H9 (cell line): ENCODE results near the gene C20orf204. TPM values are rescaled to one million over a fixed set of nuclear protein-coding genes. Genes with fewer than 3 reads are reported as not detected.

Experiments used
- DNase-seq: peaks from one replicate; pipeline ENCODE4 v3.0.0-alpha.2; 2017
- H2AFZ ChIP-seq: one replicate; pipeline ENCODE4 v1.6.1; 2013; ENCODE audit warnings: mild to moderate bottlenecking, low read length, control low read depth, moderate library complexity
- H2AK5ac ChIP-seq: 2 replicates; pipeline ENCODE4 v1.6.1; 2013; ENCODE audit warnings: low read length, control low read depth, mixed read lengths; ENCODE audit not compliant: insufficient read length
- H2BK120ac ChIP-seq: one replicate; pipeline ENCODE4 v1.6.1; 2013; ENCODE audit warnings: low read depth, mild to moderate bottlenecking, low read length, control low read depth, inconsistent platforms; ENCODE audit not compliant: poor library complexity, severe bottlenecking
- H2BK12ac ChIP-seq: 2 replicates; pipeline ENCODE4 v1.6.1; 2013; ENCODE audit warnings: low read length, control low read depth, mixed read lengths, low read depth; ENCODE audit not compliant: insufficient read length
- H2BK15ac ChIP-seq: 2 replicates; pipeline ENCODE4 v1.6.1; 2013; ENCODE audit warnings: low read depth, low read length, control low read depth
- H2BK20ac ChIP-seq: one replicate; pipeline ENCODE4 v1.6.1; 2013; ENCODE audit warnings: low read depth, mild to moderate bottlenecking, low read length, control low read depth, inconsistent platforms; ENCODE audit not compliant: poor library complexity, severe bottlenecking
- H2BK5ac ChIP-seq: 2 replicates; pipeline ENCODE4 v1.6.1; 2013; ENCODE audit warnings: low read length, control low read depth, mixed read lengths; ENCODE audit not compliant: insufficient read length
- H3K14ac ChIP-seq: 2 replicates; pipeline ENCODE4 v1.6.1; 2013; ENCODE audit warnings: low read length, control low read depth; ENCODE audit not compliant: insufficient read depth
- H3K18ac ChIP-seq: 2 replicates; pipeline ENCODE4 v1.6.1; 2013; ENCODE audit warnings: low read depth, mild to moderate bottlenecking, mixed read lengths, low read length, control low read depth; ENCODE audit not compliant: insufficient read length
- H3K23ac ChIP-seq: 2 replicates; pipeline ENCODE4 v1.6.1; 2013; ENCODE audit warnings: low read length, control low read depth, mixed read lengths, low read depth; ENCODE audit not compliant: insufficient read length
- H3K23me2 ChIP-seq: 2 replicates; pipeline ENCODE4 v1.6.1; 2013; ENCODE audit warnings: low read depth, mild to moderate bottlenecking, mixed read lengths, low read length, control low read depth; ENCODE audit not compliant: insufficient read length, poor library complexity, severe bottlenecking
- H3K27ac ChIP-seq: 2 replicates; pipeline ENCODE4 v1.5.1; 2013; ENCODE audit warnings: low read length, control low read depth, mixed read lengths, low read depth; ENCODE audit not compliant: insufficient read length
- H3K27me3 ChIP-seq: 2 replicates; pipeline ENCODE4 v1.6.1; 2013; ENCODE audit warnings: low read length, control low read depth, inconsistent platforms; ENCODE audit not compliant: insufficient read depth
- H3K4ac ChIP-seq: 2 replicates; pipeline ENCODE4 v1.6.1; 2013; ENCODE audit warnings: low read depth, mild to moderate bottlenecking, control low read depth, inconsistent platforms, low read length, moderate library complexity
- H3K4me1 ChIP-seq: 2 replicates; pipeline ENCODE4 v1.6.1; 2013; ENCODE audit warnings: low read length, control low read depth, inconsistent platforms; ENCODE audit not compliant: insufficient read depth
- H3K4me2 ChIP-seq: 2 replicates; pipeline ENCODE4 v1.6.1; 2013; ENCODE audit warnings: low read length, control low read depth, mixed read lengths; ENCODE audit not compliant: insufficient read length, insufficient read depth
- H3K56ac ChIP-seq: 2 replicates; pipeline ENCODE4 v1.6.1; 2013; ENCODE audit warnings: low read depth, mild to moderate bottlenecking, mixed read lengths, low read length, control low read depth; ENCODE audit not compliant: insufficient read length
- H3K79me1 ChIP-seq: 2 replicates; pipeline ENCODE4 v1.6.1; 2013; ENCODE audit warnings: low read depth, mild to moderate bottlenecking, moderate library complexity, low read length, control low read depth, inconsistent platforms; ENCODE audit not compliant: insufficient read depth, poor library complexity, severe bottlenecking
- H3K79me2 ChIP-seq: 2 replicates; pipeline ENCODE4 v1.6.1; 2013; ENCODE audit warnings: low read length, control low read depth, inconsistent platforms; ENCODE audit not compliant: insufficient read depth
- H3K9ac ChIP-seq: 2 replicates; pipeline ENCODE4 v1.6.1; 2013; ENCODE audit warnings: low read length, control low read depth, mixed read lengths; ENCODE audit not compliant: insufficient read length; ENCODE audit errors: extremely low read depth
- H3K9me3 ChIP-seq: one replicate; pipeline ENCODE4 v1.6.1; 2013; ENCODE audit warnings: low read depth, low read length, inconsistent platforms; ENCODE audit not compliant: control insufficient read depth
- H3T11ph ChIP-seq: one replicate; pipeline ENCODE4 v1.6.1; 2013; ENCODE audit warnings: mild to moderate bottlenecking, low read length, control low read depth, inconsistent platforms
- H4K20me1 ChIP-seq: one replicate; pipeline ENCODE4 v1.6.1; 2013; ENCODE audit not compliant: control insufficient read depth, insufficient read length, insufficient read depth
- H4K5ac ChIP-seq: 2 replicates; pipeline ENCODE4 v1.6.1; 2013; ENCODE audit warnings: low read depth, mild to moderate bottlenecking, mixed read lengths, low read length, control low read depth; ENCODE audit not compliant: insufficient read length
- H4K8ac ChIP-seq: replicated peaks from 2 replicates; pipeline ENCODE4 v1.6.1; 2013; ENCODE audit warnings: low read length, control low read depth, mixed read lengths, low read depth; ENCODE audit not compliant: insufficient read length
- H4K91ac ChIP-seq: 2 replicates; pipeline ENCODE4 v1.6.1; 2013; ENCODE audit warnings: low read depth, mild to moderate bottlenecking, moderate library complexity, mixed read lengths, low read length, control low read depth; ENCODE audit not compliant: insufficient read length
- H3K27ac Mint-ChIP-seq, 3 experiments: 2 replicates in 2 of 3; 3 replicates in 1 of 3; pipeline ENCODE4 v1.8.0; 2020 to 2021; ENCODE audit warnings: mixed read lengths in 3 of 3, mild to moderate bottlenecking in 1 of 3, moderate library complexity in 1 of 3
- H3K27me3 Mint-ChIP-seq: 2 replicates; pipeline ENCODE4 v1.8.0; 2021; ENCODE audit warnings: low read depth, mild to moderate bottlenecking, moderate library complexity, mixed read lengths
- H3K36me3 Mint-ChIP-seq, 3 experiments: 2 replicates in 2 of 3; 3 replicates in 1 of 3; pipeline ENCODE4 v1.8.0; 2020 to 2021; ENCODE audit warnings: low read depth in 3 of 3, mixed read lengths in 3 of 3; ENCODE audit not compliant: insufficient read depth in 1 of 3
- H3K4me1 Mint-ChIP-seq, 2 experiments: 2 replicates each; pipeline ENCODE4 v1.8.0; 2020; ENCODE audit warnings: mixed read lengths in 2 of 2
- H3K4me3 Mint-ChIP-seq, 2 experiments: 2 replicates in 1 of 2; 3 replicates in 1 of 2; pipeline ENCODE4 v1.8.0; 2020 to 2021; ENCODE audit warnings: mild to moderate bottlenecking in 2 of 2, mixed read lengths in 2 of 2, moderate library complexity in 1 of 2
- H3K9me3 Mint-ChIP-seq, 2 experiments: 2 replicates in 1 of 2; 3 replicates in 1 of 2; pipeline ENCODE4 v1.8.0; 2020; ENCODE audit warnings: mild to moderate bottlenecking in 2 of 2, mixed read lengths in 2 of 2, moderate library complexity in 1 of 2
- CTCF ChIP-seq: fragments of 200-600 bp; sonication (generic); conservative IDR thresholded peaks from 3 replicates; pipeline ENCODE4 v1.8.0; 2021; ENCODE audit warnings: antibody characterized with exemption, mild to moderate bottlenecking
- WGBS: extraction: QIAGEN DNeasy Blood & Tissue Kit; methylation state at CpG from one replicate; pipeline ENCODE4 v1.1.7; 2013; ENCODE audit warnings: missing lambda C conversion rate, low lambda C conversion rate, mixed read lengths; ENCODE audit not compliant: insufficient read length; ENCODE audit errors: extremely low coverage; 5-methylcytosine and 5-hydroxymethylcytosine counted together
- total RNA-seq: library from RNA; stranded (reverse); gene quantifications from 2 replicates; pipeline ENCODE4 v1.2.1, GENCODE V29; 2021

The C20orf204 gene
- total RNA-seq, 1 experiment from 2014 or later: 2.2 TPM

DNA sequence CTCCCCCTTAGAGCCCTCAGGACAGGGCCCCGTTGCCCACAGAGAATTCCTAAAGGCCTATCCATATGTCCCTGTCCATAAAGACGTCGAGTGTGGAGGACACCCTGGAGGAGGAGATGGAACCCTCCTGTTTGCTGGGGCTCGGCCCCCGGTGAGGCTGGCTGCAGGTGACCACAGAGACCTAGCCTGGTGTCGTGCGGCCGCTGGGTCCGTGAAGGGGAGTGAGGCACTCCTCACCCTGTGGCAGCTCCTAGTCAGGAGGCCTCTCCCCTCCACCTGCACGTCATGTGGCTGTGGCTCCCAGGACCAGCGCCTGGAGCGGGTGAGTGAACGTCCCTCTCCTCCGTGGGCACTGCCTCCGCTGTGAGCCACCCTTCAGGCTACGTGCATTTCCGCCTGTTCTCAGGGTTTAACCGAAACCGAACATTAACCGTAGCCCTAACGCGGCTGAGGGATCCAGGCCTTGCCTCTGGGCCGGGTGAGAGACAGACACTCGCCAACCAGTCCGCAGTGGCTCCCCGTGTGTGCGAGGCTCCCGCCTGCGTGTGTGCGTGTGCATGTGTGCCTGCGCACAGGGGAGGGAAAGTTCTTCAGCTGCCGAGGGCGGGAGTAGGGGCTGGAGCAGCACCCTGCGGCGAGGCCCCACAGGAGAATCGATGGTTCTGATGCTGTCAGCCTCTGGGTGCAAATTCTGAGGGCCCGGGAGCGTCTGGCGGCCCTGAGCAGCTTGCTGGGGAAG, 21.1 kb downstream of the C20orf204 start:
- H3K4me1 ChIP-seq: no peaks in the 10 kb centered on the region
- no peaks in the 10 kb centered on the region for H3K79me1 ChIP-seq
- no peaks in the 10 kb centered on the region for H3K27me3 ChIP-seq
- no peak overlapping the region for H2BK5ac ChIP-seq
- no peak overlapping the region for H2AFZ ChIP-seq
- TF ChIP-seq CTCF: no peak
- Mint-ChIP-seq H3K27me3 (peaks cover 15% of the 10 kb centered on the region), H3K36me3 (no peaks in the 10 kb centered on the region; a peak in 1 of 7 replicates), H3K4me3 (no peak overlapping the region; a peak in 1 of 5 replicates), H3K4me1 (peaks cover 23 to 32% of the 10 kb centered on the region in 2 experiments), H3K9me3 (no peaks in the 10 kb centered on the region; a peak in 1 of 5 replicates), H3K27ac (no peak overlapping the region; a peak in 1 of 7 replicates)
- no peak overlapping the region for H3K4ac ChIP-seq
- H3K79me2 ChIP-seq: no peaks in the 10 kb centered on the region
- H3K23ac ChIP-seq: no peak overlapping the region
- no peak overlapping the region for H2BK12ac ChIP-seq
- H4K5ac ChIP-seq: no peak overlapping the region
- H4K8ac ChIP-seq: no peak overlapping the region
- H2AK5ac ChIP-seq: no peak overlapping the region
- no peaks in the 10 kb centered on the region for H3K23me2 ChIP-seq
- no peak overlapping the region for H3T11ph ChIP-seq
- H3K56ac ChIP-seq: no peak overlapping the region
- no peak overlapping the region for H2BK120ac ChIP-seq
- no peak overlapping the region for H3K9ac ChIP-seq
- WGBS: no CpG with 5 or more reads among the region's 39 CpGs
- H4K91ac ChIP-seq: no peak overlapping the region
- no peak overlapping the region for H3K27ac ChIP-seq
- H3K18ac ChIP-seq: no peak overlapping the region
- no peak for DNase-seq
- H3K9me3 ChIP-seq: no peaks in the 10 kb centered on the region
- H3K4me2 ChIP-seq: no peak overlapping the region
- H2BK20ac ChIP-seq: no peak overlapping the region
- H4K20me1 ChIP-seq: no peaks in the 10 kb centered on the region
- H2BK15ac ChIP-seq: no peak overlapping the region
- no peak overlapping the region for H3K14ac ChIP-seq
